ENCODE results near the gene GPC3.

GRCh38 chrX:133981924-133982323 is 3.5 kb downstream of the GPC3 start:
- TF ChIP-seq CTCF (IDR thresholded peaks at IDR 0.05 in 4 of 5, conservative IDR thresholded peaks at IDR 0.05 in 1 of 5) (no peak), POLR2A (IDR thresholded peaks at IDR 0.05) (no peak)
